SU-DHL-6 (cell line): ENCODE measurements around the gene PLEKHA5.

Experiments used
- EZH2phosphoT487 ChIP-seq: fragments of 200-600 bp; sonication (generic), shearing (Covaris generic); conservative IDR thresholded peaks from 2 replicates; pipeline ENCODE4 v1.6.1; 2018; ENCODE audit warnings: mild to moderate bottlenecking, antibody characterized with exemption, low read length, moderate library complexity, mixed read lengths
- TF ChIP-seq, protein P1 (sequence below): fragments of 200-600 bp; sonication (generic); IDR thresholded peaks from one replicate; pipeline ENCODE4 v1.5.1; 2017; ENCODE audit warnings: antibody characterized with exemption, mild to moderate bottlenecking, low read length, moderate library complexity; ENCODE audit not compliant: insufficient read depth, poor library complexity, severe bottlenecking

DNA sequence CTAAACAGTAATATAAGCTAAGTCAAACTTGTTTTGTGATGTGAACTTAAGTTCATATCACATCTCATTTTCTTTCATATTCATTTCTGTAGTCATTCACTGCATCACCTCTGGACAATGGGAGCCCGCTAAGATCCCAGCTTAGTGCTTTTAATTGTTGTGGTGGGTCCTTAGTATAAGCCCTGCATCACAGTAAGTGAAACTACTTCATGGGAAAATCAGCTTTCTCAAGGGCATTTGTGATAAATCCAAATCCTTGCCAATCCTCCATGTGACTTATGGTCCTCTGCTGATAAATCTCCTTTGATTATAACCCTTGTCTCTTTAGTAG, 98.3 kb downstream of the PLEKHA5 start:
- TF ChIP-seq, protein P1, sequence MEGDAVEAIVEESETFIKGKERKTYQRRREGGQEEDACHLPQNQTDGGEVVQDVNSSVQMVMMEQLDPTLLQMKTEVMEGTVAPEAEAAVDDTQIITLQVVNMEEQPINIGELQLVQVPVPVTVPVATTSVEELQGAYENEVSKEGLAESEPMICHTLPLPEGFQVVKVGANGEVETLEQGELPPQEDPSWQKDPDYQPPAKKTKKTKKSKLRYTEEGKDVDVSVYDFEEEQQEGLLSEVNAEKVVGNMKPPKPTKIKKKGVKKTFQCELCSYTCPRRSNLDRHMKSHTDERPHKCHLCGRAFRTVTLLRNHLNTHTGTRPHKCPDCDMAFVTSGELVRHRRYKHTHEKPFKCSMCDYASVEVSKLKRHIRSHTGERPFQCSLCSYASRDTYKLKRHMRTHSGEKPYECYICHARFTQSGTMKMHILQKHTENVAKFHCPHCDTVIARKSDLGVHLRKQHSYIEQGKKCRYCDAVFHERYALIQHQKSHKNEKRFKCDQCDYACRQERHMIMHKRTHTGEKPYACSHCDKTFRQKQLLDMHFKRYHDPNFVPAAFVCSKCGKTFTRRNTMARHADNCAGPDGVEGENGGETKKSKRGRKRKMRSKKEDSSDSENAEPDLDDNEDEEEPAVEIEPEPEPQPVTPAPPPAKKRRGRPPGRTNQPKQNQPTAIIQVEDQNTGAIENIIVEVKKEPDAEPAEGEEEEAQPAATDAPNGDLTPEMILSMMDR, result no peak
- no peak for TF ChIP-seq EZH2phosphoT487
